A549 (cell line): ENCODE results near the gene KLHDC8A. TPM values are rescaled to one million over a fixed set of nuclear protein-coding genes. Genes with fewer than 3 reads are reported as not detected.
"Not testable (repeated sequence)": the region's sequence is repeated elsewhere in the genome, so short reads cannot be mapped to it uniquely, and the experiment has no call there.

Experiments used
- ATAC-seq, 2 experiments: fragments of 200-7000 bp in 1 of 2; fragments of >200 bp in 1 of 2; cut with Nextera tagmentation in 1 of 2; cut with Tn5 transposase in 1 of 2; 3 replicates each; pipeline versions ENCODE4 v1.8.0 to v1.9.1; 2018 to 2020; ENCODE audit warnings: mild to moderate bottlenecking in 1 of 2, moderate library complexity in 1 of 2
- CTCF ChIA-PET: fragments of 300-600 bp; sonication (Branson Sonifier 250); formaldehyde crosslinking; extraction: SDS; loops from one replicate; lab custom pipeline; 2021; ENCODE audit warnings: antibody characterized with exemption, inconsistent platforms; lab: Yijun Ruan, JAX
- POLR2A ChIA-PET: fragments of 350-600 bp; formaldehyde crosslinking; extraction: SDS; loops from one replicate; lab custom pipeline; 2021; ENCODE audit warnings: antibody characterized with exemption, inconsistent platforms; lab: Yijun Ruan, JAX
- DNase-seq, 2 experiments: peaks; one replicate each; pipeline versions ENCODE4 v3.0.0 to v3.0.0-alpha.2; 2011 to 2016; ENCODE audit warnings: low read depth in 1 of 2, low spot score in 1 of 2
- FAIRE-seq: peaks from 2 replicates; lab custom pipeline; 2011; peaks lifted over from hg19 to GRCh38; lab: Jason Lieb, UNC
- H3K27ac ChIP-seq, 2 experiments: fragments of >200 bp; sonication (Bioruptor Twin); formaldehyde crosslinking; 3 replicates each; pipeline ENCODE4 v1.5.1; 2016 to 2017
- H3K4me1 ChIP-seq: fragments of >200 bp; sonication (Bioruptor Twin); formaldehyde crosslinking; 3 replicates; pipeline ENCODE4 v1.6.1; 2016
- H3K4me2 ChIP-seq: fragments of >200 bp; sonication (Bioruptor Twin); formaldehyde crosslinking; 3 replicates; pipeline ENCODE4 v1.6.1; 2016
- H3K4me3 ChIP-seq: fragments of >200 bp; sonication (Bioruptor Twin); formaldehyde crosslinking; 3 replicates; pipeline ENCODE4 v1.5.1; 2016
- H3K9me3 ChIP-seq: fragments of >200 bp; sonication (Bioruptor Twin); formaldehyde crosslinking; 3 replicates; pipeline ENCODE4 v1.6.1; 2016
- ATOH8 ChIP-seq: fragments of 250-450 bp; sonication (Bioruptor Pico); IDR thresholded peaks from 2 replicates; pipeline ENCODE4 v1.5.0; 2020; ENCODE audit warnings: low read depth, mild to moderate bottlenecking, moderate library complexity
- CBX8 ChIP-seq: fragments of 200-600 bp; sonication (generic); IDR thresholded peaks from 2 replicates; pipeline ENCODE4 v1.6.1; 2016
- CEBPB ChIP-seq, 2 experiments: fragments of >200 bp in 1 of 2; sonication (Bioruptor Twin) in 1 of 2; formaldehyde crosslinking in 1 of 2; IDR thresholded peaks; 2 replicates each; pipeline ENCODE4 v1.6.1; 2012 to 2016
- CHD4 ChIP-seq: fragments of 200-600 bp; sonication (generic); IDR thresholded peaks from 2 replicates; pipeline ENCODE4 v1.6.1; 2016; ENCODE audit warnings: antibody characterized with exemption, mild to moderate bottlenecking, borderline replicate concordance
- EHMT2 ChIP-seq: fragments of 200-600 bp; sonication (generic); IDR thresholded peaks from 2 replicates; pipeline ENCODE4 v1.6.1; 2016; ENCODE audit warnings: antibody characterized with exemption, low read depth, mild to moderate bottlenecking, moderate library complexity
- HMGXB4 ChIP-seq: fragments of 250-450 bp; sonication (Bioruptor Pico); IDR thresholded peaks from 2 replicates; pipeline ENCODE4 v1.5.0; 2021; ENCODE audit warnings: mild to moderate bottlenecking, moderate library complexity, borderline replicate concordance
- HOXA7 ChIP-seq: fragments of 250-450 bp; sonication (Bioruptor Pico); IDR thresholded peaks from 2 replicates; pipeline ENCODE4 v1.5.0; 2020; ENCODE audit warnings: mild to moderate bottlenecking, moderate library complexity
- HOXB13 ChIP-seq: fragments of 250-450 bp; sonication (Bioruptor Pico); IDR thresholded peaks from 2 replicates; pipeline ENCODE4 v1.5.0; 2020; ENCODE audit warnings: low read depth, mild to moderate bottlenecking, moderate library complexity
- JUN ChIP-seq, 2 experiments: fragments of >200 bp; sonication (Bioruptor Twin); formaldehyde crosslinking; IDR thresholded peaks; 2 replicates in 1 of 2; 3 replicates in 1 of 2; pipeline ENCODE4 v1.6.1; 2016 to 2017
- NR3C1 ChIP-seq: fragments of >200 bp; sonication (Bioruptor Twin); formaldehyde crosslinking; IDR thresholded peaks from 3 replicates; pipeline ENCODE4 v1.6.1; 2017
- POLR2A ChIP-seq: IDR thresholded peaks from 2 replicates; pipeline ENCODE4 v1.6.1; 2012; ENCODE audit warnings: mild to moderate bottlenecking, low read length
- RARB ChIP-seq: fragments of 250-450 bp; sonication (Bioruptor Pico); IDR thresholded peaks from 2 replicates; pipeline ENCODE4 v1.8.0; 2021; ENCODE audit warnings: mild to moderate bottlenecking, moderate library complexity
- WGBS: methylation state at CpG from one replicate; pipeline ENCODE4 v1.1.6; 2017; ENCODE audit errors: missing lambda C conversion rate; 5-methylcytosine and 5-hydroxymethylcytosine counted together
- polyA minus RNA-seq: library from RNA; depleted of rRNA, polyadenylated mRNA; stranded (reverse); fragments of >200 nt; gene quantifications from 2 replicates; pipeline ENCODE4 v1.2.3, GENCODE V29; 2011; rRNA and poly(A)+ RNA removed
- polyA plus RNA-seq, 4 experiments: library from polyadenylated mRNA; depleted of rRNA in 3 of 4; stranded (reverse); fragments of >200 nt; fragmentation: RNase III in 1 of 4; extraction: RNeasy Plus Mini Kit Qiagen cat#74134 plus additional on column Dnase treatment in 1 of 4; gene quantifications; 2 replicates in 3 of 4; 3 replicates in 1 of 4; pipeline ENCODE4 v1.2.3, GENCODE V29; 2011 to 2017
- TF ChIP-seq, protein P1 (sequence below): fragments of 450-650 bp; IDR thresholded peaks from 2 replicates; pipeline ENCODE4 v1.6.1; 2014; ENCODE audit warnings: antibody characterized with exemption
- TF ChIP-seq, protein P2 (sequence below): fragments of 200-600 bp; sonication (generic); IDR thresholded peaks from 2 replicates; pipeline ENCODE4 v1.6.1; 2016; ENCODE audit warnings: antibody characterized with exemption, mild to moderate bottlenecking, moderate library complexity

KLHDC8A gene
- 0.37 and 0.40 TPM in 2 replicates for polyA plus RNA-seq (2011; rRNA removed)
- polyA plus RNA-seq (2012; cell fraction: cytosol; rRNA removed), result 0.33 and 0.67 TPM in 2 replicates
- polyA plus RNA-seq (2012; cell fraction: nucleus; rRNA removed), result 0.26 and 0.55 TPM in 2 replicates
- polyA plus RNA-seq (2017; fragmentation: RNase III; extraction: RNeasy Plus Mini Kit Qiagen cat#74134 plus additional on column Dnase treatment), result 0.32 to 0.51 TPM (median 0.34 TPM) in 3 replicates
- 1.8 and 1.9 TPM in 2 replicates for polyA minus RNA-seq

- H3K4me1 ChIP-seq, result peaks cover 25% of the 10 kb centered on the region
- H3K27ac ChIP-seq, result no peak within 1 kb of the TSS
- CTCF ChIA-PET, result interaction anchor here (1.1 to 67.1 kb wide), 10 partner anchors 9 to 298 kb away, joined by 3 to 3627 read pairs (median 34); partner anchors contain the start of gene NUAK2
- DNase-seq (no peak), FAIRE-seq (no peak)
- H3K4me3 ChIP-seq, result no peak within 1 kb of the TSS
- WGBS, result 72% methylated on average over 20 of the region's 20 CpGs
- no peak within 1 kb of the TSS for H3K4me2 ChIP-seq
- POLR2A ChIA-PET, result no interaction called here
- TF ChIP-seq CHD4 (no peak), EHMT2 (no peak), NR3C1 (no peak), HOXA7 (no peak), HMGXB4 (CRISPR knock-in tag) (no peak), ATOH8 (CRISPR knock-in tag) (no peak), CBX8 (no peak), CEBPB (IDR thresholded peaks at IDR 0.05) (no peak), POLR2A (no peak), JUN (IDR thresholded peaks at IDR 0.05) (no peak), RARB (CRISPR knock-in tag) (no peak), HOXB13 (no peak)
- TF ChIP-seq, protein P1, sequence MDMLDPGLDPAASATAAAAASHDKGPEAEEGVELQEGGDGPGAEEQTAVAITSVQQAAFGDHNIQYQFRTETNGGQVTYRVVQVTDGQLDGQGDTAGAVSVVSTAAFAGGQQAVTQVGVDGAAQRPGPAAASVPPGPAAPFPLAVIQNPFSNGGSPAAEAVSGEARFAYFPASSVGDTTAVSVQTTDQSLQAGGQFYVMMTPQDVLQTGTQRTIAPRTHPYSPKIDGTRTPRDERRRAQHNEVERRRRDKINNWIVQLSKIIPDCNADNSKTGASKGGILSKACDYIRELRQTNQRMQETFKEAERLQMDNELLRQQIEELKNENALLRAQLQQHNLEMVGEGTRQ, result no peak
- TF ChIP-seq, protein P2, sequence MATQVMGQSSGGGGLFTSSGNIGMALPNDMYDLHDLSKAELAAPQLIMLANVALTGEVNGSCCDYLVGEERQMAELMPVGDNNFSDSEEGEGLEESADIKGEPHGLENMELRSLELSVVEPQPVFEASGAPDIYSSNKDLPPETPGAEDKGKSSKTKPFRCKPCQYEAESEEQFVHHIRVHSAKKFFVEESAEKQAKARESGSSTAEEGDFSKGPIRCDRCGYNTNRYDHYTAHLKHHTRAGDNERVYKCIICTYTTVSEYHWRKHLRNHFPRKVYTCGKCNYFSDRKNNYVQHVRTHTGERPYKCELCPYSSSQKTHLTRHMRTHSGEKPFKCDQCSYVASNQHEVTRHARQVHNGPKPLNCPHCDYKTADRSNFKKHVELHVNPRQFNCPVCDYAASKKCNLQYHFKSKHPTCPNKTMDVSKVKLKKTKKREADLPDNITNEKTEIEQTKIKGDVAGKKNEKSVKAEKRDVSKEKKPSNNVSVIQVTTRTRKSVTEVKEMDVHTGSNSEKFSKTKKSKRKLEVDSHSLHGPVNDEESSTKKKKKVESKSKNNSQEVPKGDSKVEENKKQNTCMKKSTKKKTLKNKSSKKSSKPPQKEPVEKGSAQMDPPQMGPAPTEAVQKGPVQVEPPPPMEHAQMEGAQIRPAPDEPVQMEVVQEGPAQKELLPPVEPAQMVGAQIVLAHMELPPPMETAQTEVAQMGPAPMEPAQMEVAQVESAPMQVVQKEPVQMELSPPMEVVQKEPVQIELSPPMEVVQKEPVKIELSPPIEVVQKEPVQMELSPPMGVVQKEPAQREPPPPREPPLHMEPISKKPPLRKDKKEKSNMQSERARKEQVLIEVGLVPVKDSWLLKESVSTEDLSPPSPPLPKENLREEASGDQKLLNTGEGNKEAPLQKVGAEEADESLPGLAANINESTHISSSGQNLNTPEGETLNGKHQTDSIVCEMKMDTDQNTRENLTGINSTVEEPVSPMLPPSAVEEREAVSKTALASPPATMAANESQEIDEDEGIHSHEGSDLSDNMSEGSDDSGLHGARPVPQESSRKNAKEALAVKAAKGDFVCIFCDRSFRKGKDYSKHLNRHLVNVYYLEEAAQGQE, result no peak
- TF ChIP-seq, all 56 proteins: peak for 0
- ATAC-seq, result no peak
- no peaks in the 10 kb centered on the region for H3K9me3 ChIP-seq
Measured at GRCh38 chr1:205356440-205357139, at the start of gene KLHDC8A. Gene KLHDC8A (minus strand): TSS chr1:205356922. CDS start chr1:205343604, 13,318 bp downstream.

GRCh38 chr1:205406252-205406651, 49.5 kb upstream of the KLHDC8A start:
- H3K4me2 ChIP-seq, result peak overlapping the region; percentile 83
- not testable (repeated sequence) for ATAC-seq, H3K9me3 ChIP-seq, DNase-seq, FAIRE-seq, H3K4me1 ChIP-seq
- H3K4me3 ChIP-seq, result peak overlapping the region; percentile 48
- ChIA-PET POLR2A (interaction anchor here (0.6 kb wide), 1 partner anchor 57 kb away, joined by 3 read pairs; no protein-coding TSS in a partner anchor), CTCF (interaction anchor here (1.2 to 2.3 kb wide), 4 partner anchors 9 to 118 kb away, joined by 4 to 10 read pairs (median 4); no protein-coding TSS in a partner anchor)
- H3K27ac ChIP-seq, result peak overlapping the region; percentile 51 to 70; a peak in 4 of 6 replicates
- 0% methylated on average over 6 of the region's 12 CpGs for WGBS

GRCh38 chr1:205404484-205404883, 47.8 kb upstream of the KLHDC8A start:
- CTCF ChIA-PET, result interaction anchor here (1.1 to 1.4 kb wide), 2 partner anchors 27 to 148 kb away, joined by 3 read pairs; no protein-coding TSS in a partner anchor
- FAIRE-seq, result not testable (repeated sequence)

More at GRCh38 chr1:205404484-205404883, 47.8 kb upstream of the KLHDC8A start:
- H3K4me3 ChIP-seq, H3K4me2 ChIP-seq, H3K27ac ChIP-seq, ATAC-seq, DNase-seq, POLR2A ChIA-PET, H3K9me3 ChIP-seq, H3K4me1 ChIP-seq: not testable (repeated sequence)
- WGBS, result 6% methylated on average over 3 of the region's 3 CpGs
